MM.1S (cell line): ENCODE measurements around the gene SLX4IP.

Experiments
- DNase-seq: peaks from one replicate; pipeline ENCODE4 v3.0.0-alpha.2; 2015
- H2AFZ ChIP-seq: fragments of 300-600 bp; sonication (generic); 2 replicates; pipeline ENCODE4 v1.6.0; 2016; ENCODE audit warnings: antibody characterized with exemption, low read length
- H3F3A ChIP-seq: fragments of 300-600 bp; sonication (generic); 2 replicates; pipeline ENCODE4 v1.6.1; 2016; ENCODE audit warnings: mild to moderate bottlenecking, antibody characterized with exemption, low read length, moderate library complexity, mixed read lengths; ENCODE audit not compliant: insufficient read depth
- H3K27ac ChIP-seq: fragments of 300-600 bp; sonication (generic); 2 replicates; pipeline ENCODE4 v1.5.1; 2016; ENCODE audit warnings: mild to moderate bottlenecking, low read length
- H3K27me3 ChIP-seq: fragments of 300-600 bp; sonication (generic); replicated peaks from 2 replicates; pipeline ENCODE4 v1.6.0; 2016; ENCODE audit warnings: low read length; ENCODE audit not compliant: insufficient read depth
- H3K36me3 ChIP-seq: fragments of 300-600 bp; sonication (generic); replicated peaks from 2 replicates; pipeline ENCODE4 v1.6.1; 2016; ENCODE audit warnings: mild to moderate bottlenecking, low read length, mixed read lengths; ENCODE audit not compliant: insufficient read depth
- H3K4me1 ChIP-seq: fragments of 300-600 bp; sonication (generic); 2 replicates; pipeline ENCODE4 v1.6.1; 2016; ENCODE audit warnings: low read length, mixed read lengths
- H3K4me2 ChIP-seq: fragments of 300-600 bp; sonication (generic); 2 replicates; pipeline ENCODE4 v1.6.0; 2016; ENCODE audit warnings: low read depth, low read length
- H3K4me3 ChIP-seq: fragments of 300-600 bp; sonication (generic); 2 replicates; pipeline ENCODE4 v1.5.1; 2016; ENCODE audit warnings: low read length, mixed read lengths
- H3K79me2 ChIP-seq: fragments of 300-600 bp; sonication (generic); 2 replicates; pipeline ENCODE4 v1.6.1; 2016; ENCODE audit warnings: mixed run types, low read length, mixed read lengths
- H3K9ac ChIP-seq: fragments of 300-600 bp; sonication (generic); 2 replicates; pipeline ENCODE4 v1.6.1; 2016; ENCODE audit warnings: low read length, mixed read lengths
- H3K9me2 ChIP-seq: fragments of 300-600 bp; sonication (generic); replicated peaks from 2 replicates; pipeline ENCODE4 v1.6.1; 2016; ENCODE audit warnings: mild to moderate bottlenecking, low read length, mixed read lengths; ENCODE audit not compliant: insufficient read depth
- H3K9me3 ChIP-seq: fragments of 300-600 bp; sonication (generic); replicated peaks from 2 replicates; pipeline ENCODE4 v1.6.1; 2016; ENCODE audit warnings: mild to moderate bottlenecking, low read length, mixed read lengths; ENCODE audit not compliant: insufficient read depth
- H4K20me1 ChIP-seq: fragments of 300-600 bp; sonication (generic); 2 replicates; pipeline ENCODE4 v1.6.1; 2016; ENCODE audit warnings: mild to moderate bottlenecking, low read length, moderate library complexity, mixed read lengths; ENCODE audit not compliant: insufficient read depth
- EZH2 ChIP-seq: fragments of 300-600 bp; sonication (generic); optimal IDR thresholded peaks from 2 replicates; pipeline ENCODE3; 2017; ENCODE audit warnings: low read depth, mild to moderate bottlenecking, antibody characterized with exemption, low read length, mixed read lengths
- EZH2phosphoT487 ChIP-seq: fragments of 300-600 bp; sonication (generic); IDR thresholded peaks from 2 replicates; pipeline ENCODE4 v1.6.1; 2018; ENCODE audit warnings: antibody characterized with exemption, low read length
- TF ChIP-seq, protein P1 (sequence below): fragments of 300-600 bp; sonication (generic); IDR thresholded peaks from 2 replicates; pipeline ENCODE4 v1.5.1; 2016; ENCODE audit warnings: antibody characterized with exemption, low read length, mixed read lengths

The SLX4IP gene

DNA sequence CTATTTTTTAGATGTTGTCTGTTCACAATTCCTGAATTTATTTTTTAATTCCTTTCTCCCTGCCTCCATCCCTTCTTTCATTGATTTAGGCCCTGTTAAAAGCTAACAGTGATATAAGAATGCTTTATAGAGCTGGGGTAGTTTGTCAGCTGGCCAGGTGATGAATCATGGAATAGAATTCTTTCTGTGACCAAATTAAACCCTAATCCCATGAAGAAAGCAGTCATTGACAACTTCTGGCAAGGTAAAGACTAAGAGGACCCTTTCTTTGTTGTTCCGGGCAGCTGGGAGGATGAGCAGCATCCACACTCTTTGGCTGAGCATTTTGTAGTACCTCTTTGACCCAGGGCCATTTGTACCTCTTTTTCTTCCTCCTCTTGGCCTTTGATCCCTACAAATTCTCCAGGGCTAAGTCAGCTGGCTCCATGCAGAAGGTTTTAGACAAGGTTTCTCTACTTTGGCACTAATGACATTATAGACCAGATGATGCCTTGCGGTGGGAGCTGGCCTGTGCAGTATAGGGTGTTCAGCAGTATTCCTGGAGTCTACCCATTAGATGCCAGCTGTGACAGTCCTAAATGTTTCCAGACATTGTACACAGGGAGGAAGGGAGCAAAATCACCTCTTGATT is 102.9 kb downstream of the SLX4IP start:
- no peaks in the 10 kb centered on the region for H3K79me2 ChIP-seq
- no peaks in the 10 kb centered on the region for H3K27me3 ChIP-seq
- H3K27ac ChIP-seq = no peak overlapping the region
- no peak overlapping the region for H2AFZ ChIP-seq
- H4K20me1 ChIP-seq = no peaks in the 10 kb centered on the region
- H3K9ac ChIP-seq = no peak overlapping the region
- TF ChIP-seq EZH2 (no peak), EZH2phosphoT487 (no peak)
- TF ChIP-seq, protein P1, sequence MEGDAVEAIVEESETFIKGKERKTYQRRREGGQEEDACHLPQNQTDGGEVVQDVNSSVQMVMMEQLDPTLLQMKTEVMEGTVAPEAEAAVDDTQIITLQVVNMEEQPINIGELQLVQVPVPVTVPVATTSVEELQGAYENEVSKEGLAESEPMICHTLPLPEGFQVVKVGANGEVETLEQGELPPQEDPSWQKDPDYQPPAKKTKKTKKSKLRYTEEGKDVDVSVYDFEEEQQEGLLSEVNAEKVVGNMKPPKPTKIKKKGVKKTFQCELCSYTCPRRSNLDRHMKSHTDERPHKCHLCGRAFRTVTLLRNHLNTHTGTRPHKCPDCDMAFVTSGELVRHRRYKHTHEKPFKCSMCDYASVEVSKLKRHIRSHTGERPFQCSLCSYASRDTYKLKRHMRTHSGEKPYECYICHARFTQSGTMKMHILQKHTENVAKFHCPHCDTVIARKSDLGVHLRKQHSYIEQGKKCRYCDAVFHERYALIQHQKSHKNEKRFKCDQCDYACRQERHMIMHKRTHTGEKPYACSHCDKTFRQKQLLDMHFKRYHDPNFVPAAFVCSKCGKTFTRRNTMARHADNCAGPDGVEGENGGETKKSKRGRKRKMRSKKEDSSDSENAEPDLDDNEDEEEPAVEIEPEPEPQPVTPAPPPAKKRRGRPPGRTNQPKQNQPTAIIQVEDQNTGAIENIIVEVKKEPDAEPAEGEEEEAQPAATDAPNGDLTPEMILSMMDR = no peak
- H3K9me2 ChIP-seq = no peaks in the 10 kb centered on the region
- no peaks in the 10 kb centered on the region for H3K9me3 ChIP-seq
- H3K36me3 ChIP-seq = no peaks in the 10 kb centered on the region
- no peaks in the 10 kb centered on the region for H3F3A ChIP-seq
- H3K4me1 ChIP-seq = no peaks in the 10 kb centered on the region
- no peak overlapping the region for H3K4me3 ChIP-seq
- DNase-seq = no peak
- no peak overlapping the region for H3K4me2 ChIP-seq

DNA sequence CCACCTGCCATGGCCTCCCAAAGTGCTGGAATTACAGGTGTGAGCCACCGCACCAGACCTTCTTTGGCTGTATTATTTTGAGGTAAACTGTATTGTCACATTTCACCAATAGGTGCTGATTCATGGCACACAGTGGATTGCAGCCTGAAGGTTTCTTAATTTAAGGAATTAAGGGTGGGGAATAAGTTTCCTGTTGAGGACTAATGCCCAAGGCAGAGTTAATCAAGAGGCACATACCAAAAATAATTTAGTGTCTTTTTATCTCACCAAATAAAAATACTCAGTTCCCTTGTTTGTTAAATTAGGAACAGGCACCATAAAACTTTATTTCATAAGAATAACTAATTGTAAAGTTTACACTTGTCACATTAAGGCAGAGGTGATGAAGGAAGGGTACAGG is 103.7 kb downstream of the SLX4IP start:
- H3K9me2 ChIP-seq = no peaks in the 10 kb centered on the region
- H3K9ac ChIP-seq = no peak overlapping the region
- no peak overlapping the region for H3K27ac ChIP-seq
- no peak for DNase-seq
- TF ChIP-seq EZH2phosphoT487 (no peak), EZH2 (no peak)
- TF ChIP-seq, protein P1 = no peak
- H2AFZ ChIP-seq = no peak overlapping the region
- no peaks in the 10 kb centered on the region for H4K20me1 ChIP-seq
- H3F3A ChIP-seq = no peaks in the 10 kb centered on the region
- no peaks in the 10 kb centered on the region for H3K4me1 ChIP-seq
- H3K27me3 ChIP-seq = no peaks in the 10 kb centered on the region
- no peak overlapping the region for H3K4me2 ChIP-seq
- H3K4me3 ChIP-seq = no peak overlapping the region
- no peaks in the 10 kb centered on the region for H3K9me3 ChIP-seq
- H3K79me2 ChIP-seq = no peaks in the 10 kb centered on the region
- no peaks in the 10 kb centered on the region for H3K36me3 ChIP-seq

DNA sequence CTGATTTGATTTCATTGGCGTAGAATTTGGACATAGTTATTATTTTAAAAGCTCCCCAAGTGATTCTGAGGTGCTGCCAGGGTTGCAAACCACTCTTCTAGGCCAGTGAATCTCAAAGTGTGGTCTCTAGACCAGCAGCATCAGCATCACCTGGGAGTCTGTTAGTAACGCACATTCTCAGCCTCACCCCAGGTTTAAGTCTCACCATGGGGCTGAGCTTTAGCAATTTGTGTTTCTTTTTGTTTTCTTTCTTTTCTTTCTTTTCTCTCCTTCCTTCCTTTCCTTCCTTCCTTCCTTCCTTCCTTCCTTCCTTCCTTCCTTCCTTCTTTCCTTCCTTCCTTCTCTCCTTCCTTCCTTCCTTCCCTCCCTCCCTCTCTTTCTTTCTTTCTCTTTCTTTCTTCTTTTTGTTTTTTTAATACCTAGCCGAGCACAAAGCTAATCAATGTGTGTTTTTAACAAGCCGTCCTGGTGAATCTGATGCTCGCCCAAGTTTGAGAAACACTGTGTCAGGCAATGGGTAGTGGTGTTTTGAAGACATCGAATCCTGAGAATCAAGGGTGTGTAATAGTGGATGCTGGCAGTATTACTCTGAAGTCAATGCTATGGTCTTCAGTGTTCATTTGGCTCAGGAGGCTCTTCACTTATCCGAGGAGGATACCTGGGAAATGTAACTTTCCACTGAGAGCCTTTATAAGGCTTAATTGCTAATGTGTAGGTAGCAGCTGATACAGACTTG is 104.9 kb downstream of the SLX4IP start:
- no peak overlapping the region for H3K4me2 ChIP-seq
- H3K27ac ChIP-seq = no peak overlapping the region
- H3K9me2 ChIP-seq = no peaks in the 10 kb centered on the region
- no peak for DNase-seq
- no peaks in the 10 kb centered on the region for H3K27me3 ChIP-seq
- H3K9ac ChIP-seq = no peak overlapping the region
- H3K4me1 ChIP-seq = no peaks in the 10 kb centered on the region
- no peaks in the 10 kb centered on the region for H3K9me3 ChIP-seq
- H4K20me1 ChIP-seq = no peaks in the 10 kb centered on the region
- H3K79me2 ChIP-seq = no peaks in the 10 kb centered on the region
- H3K36me3 ChIP-seq = no peaks in the 10 kb centered on the region
- H3F3A ChIP-seq = no peaks in the 10 kb centered on the region
- H3K4me3 ChIP-seq = no peak overlapping the region
- TF ChIP-seq, protein P1 = no peak
- TF ChIP-seq EZH2phosphoT487 (no peak), EZH2 (no peak)
- no peak overlapping the region for H2AFZ ChIP-seq
